Activated CD4-positive, alpha-beta T cell treated with anti-CD3 and anti-CD28 coated beads, Interleukin-2, Interleukin-4, amounts not matched to agents 100 ng/mL and 50 ng/mL, durations not matched to agents 16 hours and 8 hours (primary cell): ENCODE measurements around the gene ACSF3.

ENCODE experiments used
- DNase-seq: peaks from one replicate; pipeline ENCODE4 v3.0.0-alpha.2; 2020; ENCODE audit warnings: low spot score

Gene ACSF3

DNA sequence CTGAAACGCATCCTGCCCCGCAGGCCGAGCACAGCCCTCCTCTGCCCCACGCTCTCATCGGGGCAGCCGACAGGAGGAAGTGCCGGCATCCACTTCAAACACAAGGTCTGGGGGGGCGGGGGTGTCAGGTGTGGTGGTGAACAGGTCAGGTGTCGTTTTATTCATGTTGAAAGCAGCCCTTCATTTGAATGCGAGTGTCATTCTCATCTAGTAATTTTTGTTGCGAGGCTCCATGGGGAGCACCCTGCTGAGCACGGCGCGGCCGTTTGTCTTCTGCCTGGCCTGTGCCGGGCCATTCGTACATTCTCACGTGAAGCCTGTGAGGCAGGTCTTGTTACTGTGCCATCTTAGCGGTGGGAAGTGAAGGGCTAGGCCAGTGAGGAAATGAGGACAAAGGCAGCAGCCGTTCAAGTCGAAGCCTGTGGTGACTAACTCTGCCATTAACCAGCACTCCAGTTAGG lies 1.9 kb downstream of the ACSF3 start:
- peak; percentile 25 for DNase-seq

DNA sequence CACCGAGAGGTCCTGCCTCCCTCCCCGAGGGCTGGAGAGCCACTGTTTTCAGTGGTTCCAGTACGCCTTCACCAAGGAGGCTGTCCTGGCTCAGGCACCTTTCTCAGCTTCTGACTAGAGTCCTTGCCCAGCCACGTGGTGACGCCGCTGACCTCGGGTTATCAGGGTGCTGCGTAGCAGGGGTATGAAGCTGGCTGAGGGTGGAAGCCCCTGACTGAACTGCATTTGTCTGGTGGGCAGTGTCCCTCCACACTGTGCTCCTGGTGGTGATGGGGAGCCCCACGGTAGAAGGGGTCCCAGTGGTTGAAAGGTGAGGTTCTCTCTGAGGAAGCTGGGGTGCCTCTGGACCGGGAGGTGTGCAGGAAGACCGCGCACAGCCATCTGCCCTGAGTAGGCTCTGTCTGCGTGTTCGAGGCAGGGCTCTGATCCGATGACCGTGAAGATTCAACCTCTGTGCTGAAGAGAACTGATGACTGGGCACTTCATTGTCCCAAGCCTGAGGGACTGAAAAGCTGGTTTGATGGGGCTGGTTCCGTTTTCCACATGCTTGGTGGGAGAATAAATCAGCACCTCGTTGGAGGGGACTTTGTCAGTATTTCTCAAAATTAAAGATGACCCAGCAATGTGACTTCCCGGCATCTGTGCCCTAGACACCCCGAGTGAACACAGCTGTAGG lies 2.5 kb downstream of the ACSF3 start:
- DNase-seq: no peak

DNA sequence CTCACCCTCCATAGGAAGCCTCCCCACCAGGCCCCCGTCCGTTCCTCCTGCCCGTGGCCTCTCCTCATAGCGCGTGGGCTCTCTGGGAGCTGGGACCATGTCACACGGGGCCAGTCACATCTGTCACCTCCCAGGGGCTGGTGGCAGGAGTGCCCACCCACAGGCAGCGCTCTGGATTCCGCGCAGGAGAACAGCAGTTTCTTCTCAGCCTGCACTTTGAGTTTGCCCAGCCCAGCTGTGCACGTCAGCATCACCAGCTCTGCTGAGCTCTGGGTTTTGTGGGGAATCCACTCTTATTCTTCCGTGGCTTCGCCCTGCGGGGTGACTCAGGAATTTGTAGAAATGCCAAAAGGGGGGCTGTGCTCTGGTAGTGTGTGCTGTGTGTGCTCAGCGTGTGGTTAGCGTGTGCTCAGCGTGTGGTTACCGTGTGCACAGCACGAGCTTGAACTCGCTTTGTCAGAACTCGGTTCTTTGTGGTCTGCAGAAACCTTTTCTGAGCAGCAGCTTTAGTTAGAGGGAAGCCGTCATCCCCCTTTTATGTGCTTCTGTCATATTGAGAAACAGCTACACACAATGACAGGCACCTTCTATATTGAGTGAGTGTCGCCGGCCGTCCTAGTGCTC lies 3.2 kb downstream of the ACSF3 start:
- DNase-seq: peak; percentile 88

DNA sequence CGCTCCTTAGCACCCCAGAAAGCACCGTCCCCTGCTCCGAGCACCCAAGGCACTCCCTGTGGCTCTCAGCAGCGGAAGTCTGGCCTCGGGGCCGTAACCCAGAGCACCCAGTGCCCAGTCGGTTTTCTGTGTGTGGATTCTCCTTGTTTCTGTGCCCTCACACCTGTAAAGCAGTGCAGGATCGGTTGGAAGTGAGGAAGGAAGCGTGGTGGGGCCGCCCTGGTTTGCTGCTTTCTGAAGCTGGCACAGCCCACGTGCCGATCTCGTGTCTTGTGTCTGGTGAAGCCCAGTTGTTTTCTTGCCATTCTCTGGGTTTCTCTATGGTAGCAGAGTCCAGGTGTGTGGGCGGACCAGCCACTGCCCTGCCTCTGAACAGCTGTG lies 3.7 kb downstream of the ACSF3 start:
- no peak for DNase-seq

DNA sequence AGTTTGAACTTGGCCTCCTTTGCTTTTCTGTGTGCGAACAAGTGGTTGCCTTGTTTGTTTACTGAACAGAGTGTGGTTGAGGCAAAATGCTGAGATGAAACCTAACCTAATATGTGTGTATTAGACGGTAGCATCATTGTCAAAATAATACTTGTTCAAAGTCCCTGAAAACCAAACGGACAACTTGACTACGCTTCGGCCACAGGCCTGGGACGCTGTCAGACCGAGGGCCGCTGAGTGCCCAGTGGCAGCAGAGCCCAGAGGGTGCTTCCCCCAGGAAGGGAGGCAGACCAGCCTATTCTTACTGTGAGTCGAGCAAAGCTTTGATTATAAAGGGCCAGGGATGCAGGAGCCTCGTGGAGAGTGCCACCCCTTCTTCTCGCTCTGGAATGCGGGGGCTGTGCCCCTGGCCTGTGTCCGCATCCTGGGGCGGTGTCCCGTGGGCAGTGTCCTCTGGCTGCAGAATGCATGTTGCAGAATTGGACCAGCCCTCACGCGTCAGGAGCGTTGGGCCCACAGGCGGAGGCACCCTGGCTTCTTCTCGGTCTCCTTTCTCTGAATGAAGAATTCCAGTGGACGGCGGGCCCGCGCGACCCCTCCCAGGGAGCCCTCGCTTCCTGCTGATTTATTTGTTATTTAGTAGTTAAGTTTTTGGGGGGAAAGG lies 5.2 kb downstream of the ACSF3 start:
- DNase-seq: no peak

DNA sequence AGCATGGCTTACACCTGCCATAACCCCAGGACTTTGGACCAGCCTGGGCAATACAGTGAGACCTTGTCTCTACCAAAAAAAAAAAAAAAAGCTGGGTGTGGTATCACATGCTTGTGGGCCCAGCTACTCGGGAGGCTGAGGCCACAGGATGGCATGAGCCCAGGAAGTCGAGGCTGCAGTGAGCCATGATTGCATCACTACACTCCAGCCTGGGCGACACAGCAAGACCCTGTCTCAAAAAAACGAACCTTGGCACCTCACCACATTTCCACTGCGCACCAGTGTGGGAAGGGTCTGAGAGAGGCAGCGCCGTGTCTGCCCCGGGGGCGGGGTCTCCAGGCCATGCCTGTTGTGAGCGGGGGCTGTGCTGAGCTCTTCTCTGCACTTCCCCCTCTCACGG lies 6.3 kb downstream of the ACSF3 start:
- DNase-seq: peak; percentile 57

DNA sequence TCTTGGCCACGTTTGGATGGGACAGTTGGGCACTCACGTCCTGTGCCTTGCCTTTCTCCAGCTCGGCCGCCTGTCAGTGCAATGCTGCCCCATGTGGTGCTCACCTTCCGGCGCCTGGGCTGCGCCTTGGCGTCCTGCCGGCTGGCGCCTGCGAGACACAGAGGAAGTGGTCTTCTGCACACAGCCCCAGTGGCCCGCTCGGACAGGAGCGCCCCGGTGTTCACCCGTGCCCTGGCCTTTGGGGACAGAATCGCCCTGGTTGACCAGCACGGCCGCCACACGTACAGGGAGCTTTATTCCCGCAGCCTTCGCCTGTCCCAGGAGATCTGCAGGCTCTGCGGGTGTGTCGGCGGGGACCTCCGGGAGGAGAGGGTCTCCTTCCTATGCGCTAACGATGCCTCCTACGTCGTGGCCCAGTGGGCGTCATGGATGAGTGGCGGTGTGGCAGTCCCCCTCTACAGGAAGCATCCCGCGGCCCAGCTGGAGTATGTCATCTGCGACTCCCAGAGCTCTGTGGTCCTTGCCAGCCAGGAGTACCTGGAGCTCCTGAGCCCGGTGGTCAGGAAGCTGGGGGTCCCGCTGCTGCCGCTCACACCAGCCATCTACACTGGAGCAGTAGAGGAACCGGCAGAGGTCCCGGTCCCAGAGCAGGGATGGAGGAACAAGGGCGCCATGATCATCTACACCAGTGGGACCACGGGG lies 7.1 kb downstream of the ACSF3 start:
- no peak for DNase-seq

DNA sequence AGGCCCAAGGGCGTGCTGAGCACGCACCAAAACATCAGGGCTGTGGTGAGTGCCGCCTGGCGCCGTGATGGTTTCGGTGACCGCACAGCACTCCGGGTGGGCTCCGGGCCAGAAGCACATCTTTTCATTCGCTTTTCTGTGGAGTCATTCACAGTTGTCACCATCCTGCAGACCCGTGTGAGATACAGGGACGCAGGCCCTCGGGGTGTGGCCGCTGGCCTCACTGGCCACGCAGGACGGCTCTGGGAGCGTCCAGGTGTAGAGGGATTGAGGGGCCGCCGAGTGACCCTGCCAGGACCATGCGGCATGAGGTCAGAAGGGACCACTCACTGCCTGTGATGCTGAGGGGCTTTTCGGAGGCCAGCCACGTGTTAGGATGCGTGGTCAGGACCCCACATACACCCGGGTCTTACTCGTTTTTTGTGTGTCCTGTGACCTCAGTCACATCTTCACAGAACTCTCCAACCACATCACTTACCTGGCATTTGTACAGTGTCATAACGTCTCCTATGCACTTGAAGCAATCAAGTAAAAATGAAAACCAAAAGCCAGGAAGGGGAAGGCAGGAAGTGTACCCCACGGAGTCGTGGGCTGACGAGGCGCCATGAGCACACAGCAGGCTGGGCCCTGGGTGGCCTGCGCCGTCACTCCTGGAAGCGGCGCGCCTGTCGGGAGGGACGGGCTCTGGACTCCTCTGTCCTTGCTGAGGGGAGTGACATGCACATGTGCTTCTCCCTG lies 7.8 kb downstream of the ACSF3 start:
- peak; percentile 54 for DNase-seq

DNA sequence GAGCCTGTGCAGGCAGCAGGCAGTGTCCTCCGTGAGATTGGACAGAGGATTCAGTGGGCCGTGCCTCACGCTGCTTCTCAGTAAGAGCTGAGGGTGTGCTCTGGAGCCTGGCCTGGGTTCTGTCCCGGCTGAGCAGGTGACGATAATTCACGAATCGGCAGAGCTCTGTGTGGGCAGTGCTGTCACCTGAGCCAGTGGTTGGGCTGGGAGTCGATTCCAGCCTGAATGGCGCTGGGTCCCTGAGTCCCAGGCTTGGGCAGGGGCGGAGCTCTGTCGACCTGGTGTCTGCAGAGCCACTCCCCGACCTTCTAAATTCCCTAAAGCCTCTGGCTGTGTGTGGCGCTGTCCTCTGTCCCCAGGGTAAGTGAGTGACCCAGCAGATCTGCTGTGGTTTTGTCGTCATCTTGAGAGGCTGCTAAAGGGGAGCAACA lies 8.4 kb downstream of the ACSF3 start:
- no peak for DNase-seq

DNA sequence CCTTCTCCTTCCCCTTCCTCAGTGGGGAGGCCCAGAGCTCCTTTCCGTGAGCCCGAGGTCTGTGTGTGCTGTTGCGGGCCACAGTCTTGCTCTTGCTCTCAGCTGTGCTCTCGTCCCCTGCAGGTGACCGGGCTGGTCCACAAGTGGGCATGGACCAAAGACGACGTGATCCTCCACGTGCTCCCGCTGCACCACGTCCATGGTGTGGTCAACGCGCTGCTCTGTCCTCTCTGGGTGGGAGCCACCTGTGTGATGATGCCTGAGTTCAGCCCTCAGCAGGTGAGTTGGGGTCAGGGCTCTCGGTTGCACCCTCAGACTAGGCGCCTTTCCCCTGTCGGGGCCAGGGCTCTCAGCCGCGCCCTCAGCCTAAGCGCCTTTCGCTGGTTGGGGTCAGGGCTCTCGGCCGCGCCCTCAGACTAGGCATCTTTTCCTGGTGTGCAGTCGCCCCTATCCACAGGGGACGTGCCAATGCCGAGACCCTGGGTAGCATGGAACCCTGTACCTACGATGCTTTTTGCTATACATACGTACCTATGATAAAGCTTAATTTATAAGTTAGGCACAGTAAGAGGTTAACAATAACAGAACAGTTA lies 8.9 kb downstream of the ACSF3 start:
- no peak for DNase-seq

DNA sequence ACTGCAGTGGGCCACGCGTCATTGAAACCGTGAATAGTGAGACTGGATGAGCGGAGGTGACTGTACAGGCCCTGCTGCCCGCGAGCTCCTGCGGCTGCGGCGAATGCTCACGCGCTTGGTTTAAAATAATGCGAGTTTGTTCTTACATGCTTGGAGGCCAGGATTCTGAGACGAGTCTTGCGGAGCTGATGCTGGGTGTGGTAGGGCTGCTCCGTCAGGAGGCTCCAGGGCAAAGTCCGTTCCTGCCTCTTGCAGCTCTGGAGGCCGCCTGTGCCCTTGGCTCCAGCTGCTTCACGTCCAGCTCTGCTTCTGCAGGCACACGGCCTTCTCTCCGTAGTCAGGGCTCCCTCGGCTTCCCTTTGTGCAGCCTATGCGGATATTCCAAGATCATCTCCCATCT lies 9.5 kb downstream of the ACSF3 start:
- DNase-seq: no peak

DNA sequence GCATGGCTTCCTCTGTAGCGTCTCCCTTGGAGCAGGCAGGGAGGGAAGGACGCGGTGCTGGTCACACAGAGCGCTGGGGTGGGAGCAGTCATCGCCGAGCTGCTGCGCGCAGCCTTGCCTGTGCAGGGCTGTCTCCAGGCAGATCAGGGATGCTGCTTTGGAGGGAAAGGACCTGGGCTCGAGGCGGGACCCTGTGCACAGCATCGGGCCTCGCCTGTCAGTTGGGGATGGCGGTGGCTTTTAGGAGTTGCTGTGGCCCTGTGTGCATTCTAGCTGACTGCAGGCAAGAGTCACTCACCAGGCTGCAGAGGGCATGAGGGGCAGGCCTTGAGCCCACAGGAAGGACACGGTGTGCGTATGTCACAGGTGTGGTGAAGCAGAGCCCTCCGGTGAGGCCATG lies 10.1 kb downstream of the ACSF3 start:
- DNase-seq: no peak

DNA sequence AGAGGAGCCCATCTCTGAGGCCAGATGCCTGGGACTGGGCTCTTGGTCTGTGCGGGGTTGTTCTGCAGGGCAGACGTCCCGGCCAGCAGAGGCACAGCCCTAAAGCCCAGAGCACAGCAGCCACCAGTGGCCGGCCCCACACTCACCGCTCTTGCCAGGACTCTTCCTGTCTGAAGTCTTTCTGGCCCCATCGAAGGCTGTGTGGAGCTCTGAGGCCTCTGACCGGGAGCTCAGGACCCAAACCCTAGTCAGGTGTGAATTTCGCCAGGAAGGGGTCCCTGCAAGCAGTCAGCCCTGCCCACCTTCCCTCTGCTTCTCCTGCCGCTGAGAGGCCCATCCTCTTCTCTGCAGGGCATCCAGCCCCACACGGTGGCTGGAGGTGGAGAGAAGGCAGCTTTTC lies 10.7 kb downstream of the ACSF3 start:
- no peak for DNase-seq

DNA sequence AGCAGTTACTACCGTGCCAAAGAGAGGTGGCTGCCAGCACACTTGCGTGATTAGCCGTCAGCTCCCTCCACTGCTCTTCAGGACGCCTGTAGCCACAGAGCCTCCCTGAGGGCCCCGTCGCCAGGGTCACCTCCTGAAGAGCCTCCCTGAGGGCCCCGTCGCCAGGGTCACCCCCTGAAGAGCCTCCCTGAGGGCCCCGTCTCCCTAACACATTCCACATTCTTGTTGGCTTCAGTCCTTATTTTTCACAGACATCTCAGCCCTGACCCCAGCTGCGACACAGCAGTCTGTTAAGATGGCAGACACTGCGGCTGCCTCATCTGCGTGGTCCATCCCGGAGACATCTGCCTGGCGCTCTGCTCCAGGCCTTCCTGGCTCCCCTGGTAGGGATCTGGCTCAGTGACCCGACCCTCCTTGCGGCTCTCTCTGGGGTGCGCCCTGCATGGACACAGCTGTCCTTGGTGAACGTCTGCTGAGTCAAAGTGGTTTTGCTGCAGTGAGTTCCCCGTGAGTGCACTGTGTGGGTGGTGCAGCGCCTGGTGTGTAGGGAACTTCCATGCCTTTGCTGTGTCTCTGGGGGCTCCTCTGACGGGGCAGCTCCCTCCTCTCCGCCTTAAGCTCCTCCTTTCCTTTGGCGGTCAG lies 11.4 kb downstream of the ACSF3 start:
- no peak for DNase-seq

DNA sequence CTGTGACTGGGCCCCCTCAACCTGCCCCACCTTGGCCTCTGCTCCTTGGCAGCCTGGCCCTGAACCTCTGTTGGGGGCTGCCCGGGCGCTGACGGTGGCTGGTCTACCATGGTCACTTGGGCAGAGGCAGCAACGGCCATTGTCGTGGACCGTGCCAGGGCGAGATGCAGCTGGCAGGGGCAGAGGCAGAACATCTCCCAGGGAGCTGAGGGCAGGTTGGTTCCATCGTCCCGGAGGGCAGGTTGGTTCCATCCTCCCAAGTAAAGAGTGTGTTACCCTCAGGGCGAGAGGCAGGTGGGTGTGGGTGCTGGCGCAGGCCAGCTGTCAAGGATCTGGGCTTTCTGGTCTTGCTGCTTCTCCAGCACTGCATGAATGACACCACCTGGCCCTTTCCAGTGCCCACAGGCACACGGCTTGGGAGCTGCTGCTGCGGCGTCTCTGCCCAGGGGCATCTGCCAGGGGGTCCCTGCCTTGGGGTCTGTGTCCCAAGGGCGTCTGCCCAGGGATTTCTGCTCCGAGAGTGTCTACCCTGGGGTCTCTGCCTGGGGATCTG lies 12.0 kb downstream of the ACSF3 start:
- DNase-seq: no peak

DNA sequence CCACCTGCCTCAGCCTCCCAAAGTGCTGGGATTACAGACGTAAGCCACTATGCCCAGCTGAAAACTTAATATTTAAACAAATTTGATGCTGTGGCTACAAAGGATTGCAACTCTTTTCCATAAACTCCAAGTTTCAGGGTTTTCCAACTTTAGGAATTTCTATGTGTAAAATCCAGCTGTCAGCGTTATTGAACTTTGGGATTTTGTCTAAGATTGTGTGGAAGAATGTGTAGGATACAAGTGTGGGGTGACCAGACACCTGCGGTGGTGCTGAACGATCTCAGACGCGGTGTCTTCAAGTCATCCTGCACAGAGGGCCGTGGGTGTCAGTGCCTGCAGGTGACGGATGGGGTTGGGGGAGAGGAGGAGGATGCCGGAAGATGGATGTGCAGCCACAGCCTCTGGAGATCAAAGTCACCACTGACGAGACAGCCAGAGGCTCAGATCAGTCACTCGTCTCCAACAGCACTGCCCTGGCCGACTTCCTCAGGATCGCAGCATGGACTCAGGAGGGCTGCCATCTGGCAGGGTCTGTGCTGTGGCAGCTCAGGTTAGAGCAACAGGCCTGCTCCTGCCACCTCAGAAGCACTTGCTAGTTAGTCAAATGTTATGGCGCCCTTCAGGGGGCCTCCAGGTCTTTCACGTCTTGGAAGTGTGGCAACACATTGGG lies 13.0 kb downstream of the ACSF3 start:
- no peak for DNase-seq

DNA sequence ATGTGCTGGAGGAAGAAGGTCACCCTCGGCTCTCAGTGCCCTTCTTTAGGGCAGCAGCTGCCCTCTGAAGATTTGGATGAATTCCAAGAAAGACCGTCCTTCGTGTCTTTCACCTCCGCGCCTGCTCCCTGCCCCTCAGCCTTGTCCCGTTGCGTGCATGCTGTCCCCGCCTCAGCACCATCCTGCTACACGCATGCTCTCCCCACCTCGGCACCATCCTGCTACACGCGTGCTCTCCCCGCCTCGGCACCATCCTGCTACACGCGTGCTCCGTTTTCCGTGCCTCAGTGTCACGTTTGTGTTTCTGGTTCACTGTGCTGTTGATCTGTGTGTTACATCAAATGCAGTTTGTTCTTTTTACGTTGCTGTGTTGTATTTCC lies 13.5 kb downstream of the ACSF3 start:
- DNase-seq: no peak

DNA sequence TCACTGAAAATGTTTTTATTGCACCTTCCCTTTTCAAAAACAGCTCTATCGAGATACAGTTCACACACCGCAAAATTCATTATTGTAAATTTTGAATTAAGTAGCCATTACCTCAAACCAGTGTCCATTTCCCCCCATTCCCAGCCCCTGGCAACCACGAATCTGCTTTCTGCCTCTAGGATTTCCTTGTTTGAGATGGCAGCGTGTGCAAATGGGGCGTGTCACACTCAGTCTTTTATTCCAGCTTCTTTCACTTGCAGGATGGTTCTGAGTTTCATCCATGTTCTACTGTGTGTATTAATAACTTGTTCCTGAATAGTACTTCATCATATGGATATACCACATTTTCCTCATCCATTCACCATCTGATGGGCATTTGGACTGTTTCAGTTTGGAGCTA lies 14.8 kb downstream of the ACSF3 start:
- DNase-seq: no peak

DNA sequence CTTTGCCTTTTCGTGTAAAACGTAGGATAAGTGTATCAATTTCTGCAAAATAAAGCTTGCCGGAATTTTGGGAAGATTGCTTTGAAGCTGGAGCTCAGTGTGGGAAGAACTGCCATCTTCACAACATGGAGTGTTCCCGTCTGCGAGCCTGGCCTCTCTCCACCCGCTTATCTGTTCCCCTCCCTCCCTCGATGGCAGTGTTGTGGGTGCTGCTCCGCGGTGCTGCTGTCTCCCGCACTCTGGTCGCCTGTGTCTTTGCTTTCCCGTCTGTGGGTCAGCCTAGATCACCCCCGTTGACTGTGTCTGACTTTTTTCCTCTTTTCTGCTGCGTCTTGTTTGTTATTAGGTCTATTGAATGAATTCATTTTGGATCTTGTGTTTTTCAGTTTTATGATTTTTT lies 17.0 kb downstream of the ACSF3 start:
- no peak for DNase-seq

DNA sequence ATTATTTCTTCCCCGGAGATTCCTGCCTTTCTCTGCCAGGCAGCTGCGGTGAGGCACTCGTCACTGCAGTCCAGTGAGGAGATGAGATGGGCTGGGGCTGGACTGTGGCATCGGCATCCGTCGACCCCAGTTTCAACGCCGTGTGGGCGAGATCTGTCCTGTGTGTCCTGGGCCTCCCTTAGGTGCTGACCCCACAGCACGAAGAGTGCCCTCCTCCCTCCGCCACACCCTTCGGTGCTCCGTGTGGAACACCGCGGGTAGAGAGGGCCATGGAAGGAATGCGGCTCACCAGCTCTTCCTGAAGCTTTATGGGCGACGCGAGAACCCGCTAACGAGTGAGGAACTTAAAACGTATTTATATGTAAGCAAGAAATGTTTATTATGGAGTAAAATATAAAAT lies 17.6 kb downstream of the ACSF3 start:
- DNase-seq: no peak
